ENCODE measurements around the gene CDH23.

CDH23 gene

DNA sequence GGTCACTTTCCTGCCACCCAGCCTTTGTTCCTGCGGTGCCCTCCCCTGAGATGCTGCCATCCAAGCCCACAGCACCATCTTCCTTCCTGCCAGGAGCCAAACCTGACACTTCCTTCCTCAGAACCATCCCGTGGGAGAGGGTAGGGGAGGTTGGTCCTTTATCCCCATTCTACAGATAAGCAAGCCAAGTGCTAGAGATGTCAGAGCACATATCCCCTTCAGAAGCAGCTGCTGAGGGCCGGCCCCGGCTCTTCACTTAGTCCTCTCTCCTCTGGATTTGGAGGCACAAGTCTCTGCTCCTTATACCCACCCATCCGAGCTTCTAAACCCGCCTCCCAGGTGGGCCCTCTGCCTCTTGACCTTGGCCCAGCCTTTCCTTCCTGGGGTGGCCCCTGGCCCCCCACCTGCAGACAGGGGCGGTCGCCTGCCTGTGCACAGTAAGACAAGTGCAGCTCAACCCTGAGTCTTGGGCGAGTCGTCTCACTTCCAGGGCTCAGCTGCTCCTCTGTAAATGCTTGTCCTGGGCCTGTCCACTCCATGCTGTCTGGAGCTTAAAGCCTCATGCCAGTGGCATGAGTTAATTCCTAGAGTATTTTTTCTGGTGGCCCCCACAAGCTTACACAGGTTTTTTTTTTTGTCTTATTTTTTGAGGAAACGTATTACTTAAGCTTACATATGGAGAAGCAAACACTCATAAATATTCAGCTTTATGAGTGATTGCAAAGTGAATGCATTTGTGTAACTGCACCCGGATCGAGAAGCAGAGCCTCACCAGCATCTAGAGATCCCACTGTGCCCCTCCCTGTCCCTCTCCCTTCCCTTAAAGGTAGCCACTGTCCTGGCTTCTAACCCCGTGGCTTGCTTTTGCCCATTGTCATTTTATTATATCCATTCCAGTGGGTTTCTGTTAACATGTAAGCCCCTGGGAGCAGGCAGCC is 125.1 kb downstream of the CDH23 start:
- no peak for DNase-seq

- no peak for DNase-seq
Measured at GRCh38 chr10:71522442-71523144, 125.9 kb downstream of the CDH23 start.

- DNase-seq = no peak
Measured at GRCh38 chr10:71523756-71524155, 127.0 kb downstream of the CDH23 start.

DNA sequence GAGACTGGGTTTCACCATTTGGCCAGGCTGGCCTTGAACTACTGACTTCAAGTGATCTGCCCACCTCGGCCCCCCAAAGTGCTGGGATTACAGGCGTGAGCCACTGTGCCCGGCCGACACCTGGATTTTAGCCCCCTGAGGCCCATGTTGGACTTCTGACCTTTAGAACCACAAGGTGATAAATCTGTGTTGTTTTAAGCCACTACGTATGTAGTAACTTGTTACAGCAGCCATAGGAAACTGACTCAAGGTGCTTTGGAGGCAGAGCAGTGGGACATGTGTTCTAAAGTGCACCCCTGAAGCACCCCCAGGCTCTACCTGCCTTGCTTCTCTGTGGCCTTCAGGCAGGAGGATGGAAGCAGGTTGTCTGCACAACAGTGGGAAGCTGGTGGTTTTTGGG is 128.4 kb downstream of the CDH23 start:
- DNase-seq = no peak

DNA sequence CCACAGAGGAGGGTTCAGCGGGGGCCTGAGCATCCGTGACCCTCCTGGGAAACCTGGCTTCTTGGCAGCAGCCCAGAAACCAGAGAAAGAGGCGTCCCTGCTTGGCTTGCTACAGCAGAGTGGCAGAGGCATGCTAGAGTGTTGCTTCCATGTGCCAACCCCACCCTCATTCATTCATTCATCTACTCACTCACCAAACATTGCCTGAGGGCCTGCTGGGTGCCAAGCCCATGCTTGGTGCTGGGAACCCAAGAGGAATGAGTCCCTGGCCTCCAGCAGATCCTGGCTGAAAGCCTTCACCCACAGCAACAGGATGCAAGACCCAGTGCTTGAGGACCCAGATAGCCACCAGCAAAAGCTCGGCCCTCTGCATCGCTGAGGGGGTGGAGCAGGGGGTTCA is 129.0 kb downstream of the CDH23 start:
- no peak for DNase-seq

GRCh38 chr10:71526653-71527052 is 129.9 kb downstream of the CDH23 start:
- DNase-seq = no peak

DNA sequence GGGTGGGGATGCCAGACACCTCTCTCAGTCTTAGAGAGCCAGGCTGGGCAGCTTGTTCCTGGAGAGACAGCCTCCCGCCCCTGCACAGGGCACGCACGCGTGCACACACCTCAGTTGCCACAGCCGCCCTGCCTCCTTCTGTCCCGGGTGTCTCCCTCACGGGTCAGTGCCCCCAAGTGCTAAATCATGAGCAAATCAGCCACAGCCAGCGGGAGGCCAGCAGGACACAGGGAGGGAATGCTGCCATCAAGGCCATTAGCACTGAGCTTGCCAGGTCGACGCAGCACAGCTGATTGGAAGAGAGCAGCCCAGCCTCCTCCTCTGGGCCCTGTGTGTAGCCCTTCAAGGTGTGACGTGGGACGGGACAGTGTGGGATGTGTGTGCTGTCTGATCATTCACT is 130.4 kb downstream of the CDH23 start:
- no peak for DNase-seq

- no peak for DNase-seq
Measured at GRCh38 chr10:71528371-71529206, 131.9 kb downstream of the CDH23 start.

DNA sequence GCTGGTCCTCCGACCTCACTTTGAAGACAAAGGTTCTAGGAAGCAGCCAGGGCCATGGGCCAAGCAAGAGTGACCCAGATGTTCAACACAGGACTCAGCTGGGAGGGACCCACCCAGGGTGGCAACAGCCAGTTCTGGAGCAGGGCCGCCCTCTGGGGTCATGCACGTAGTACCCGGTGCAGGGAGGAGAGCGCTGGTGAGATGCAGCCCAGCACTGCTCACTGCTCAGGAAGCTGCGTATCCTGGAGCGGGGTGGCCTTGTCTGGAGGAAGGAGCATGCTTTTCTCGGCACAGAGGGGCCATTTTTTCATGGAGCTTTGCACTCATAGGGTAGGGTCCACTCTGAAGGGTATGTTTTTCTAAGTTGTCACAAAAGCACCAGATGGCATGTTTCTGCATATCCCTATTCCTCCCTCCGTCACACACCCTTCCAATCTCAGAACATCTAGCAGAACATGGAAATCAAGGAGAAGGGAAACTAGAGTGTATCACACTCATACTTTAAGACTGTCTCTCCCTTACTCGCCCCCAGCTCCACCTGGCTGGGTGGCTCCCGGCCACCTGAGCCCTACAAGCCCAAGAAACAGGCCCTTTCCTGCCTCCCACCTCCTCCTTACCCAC is 132.6 kb downstream of the CDH23 start:
- no peak for DNase-seq

DNA sequence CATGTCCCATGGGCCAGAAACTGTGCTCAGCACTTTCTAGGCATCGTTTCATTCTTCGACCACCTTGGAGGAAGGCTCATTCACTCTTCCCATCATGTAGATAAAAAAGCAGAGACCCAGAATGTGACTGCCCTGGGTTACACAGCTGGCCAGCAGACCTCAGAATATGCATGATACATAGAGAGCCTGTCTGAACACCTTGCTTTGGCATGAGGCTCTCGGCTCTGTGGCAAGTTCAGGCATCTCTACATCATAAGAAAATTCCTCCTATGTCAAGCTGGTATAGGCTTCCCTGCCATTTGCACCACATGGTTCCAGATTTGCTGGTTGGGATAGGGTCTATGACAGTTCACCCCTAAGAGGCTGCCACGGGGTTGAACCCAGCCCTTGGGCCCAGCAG is 134.1 kb downstream of the CDH23 start:
- no peak for DNase-seq

DNA sequence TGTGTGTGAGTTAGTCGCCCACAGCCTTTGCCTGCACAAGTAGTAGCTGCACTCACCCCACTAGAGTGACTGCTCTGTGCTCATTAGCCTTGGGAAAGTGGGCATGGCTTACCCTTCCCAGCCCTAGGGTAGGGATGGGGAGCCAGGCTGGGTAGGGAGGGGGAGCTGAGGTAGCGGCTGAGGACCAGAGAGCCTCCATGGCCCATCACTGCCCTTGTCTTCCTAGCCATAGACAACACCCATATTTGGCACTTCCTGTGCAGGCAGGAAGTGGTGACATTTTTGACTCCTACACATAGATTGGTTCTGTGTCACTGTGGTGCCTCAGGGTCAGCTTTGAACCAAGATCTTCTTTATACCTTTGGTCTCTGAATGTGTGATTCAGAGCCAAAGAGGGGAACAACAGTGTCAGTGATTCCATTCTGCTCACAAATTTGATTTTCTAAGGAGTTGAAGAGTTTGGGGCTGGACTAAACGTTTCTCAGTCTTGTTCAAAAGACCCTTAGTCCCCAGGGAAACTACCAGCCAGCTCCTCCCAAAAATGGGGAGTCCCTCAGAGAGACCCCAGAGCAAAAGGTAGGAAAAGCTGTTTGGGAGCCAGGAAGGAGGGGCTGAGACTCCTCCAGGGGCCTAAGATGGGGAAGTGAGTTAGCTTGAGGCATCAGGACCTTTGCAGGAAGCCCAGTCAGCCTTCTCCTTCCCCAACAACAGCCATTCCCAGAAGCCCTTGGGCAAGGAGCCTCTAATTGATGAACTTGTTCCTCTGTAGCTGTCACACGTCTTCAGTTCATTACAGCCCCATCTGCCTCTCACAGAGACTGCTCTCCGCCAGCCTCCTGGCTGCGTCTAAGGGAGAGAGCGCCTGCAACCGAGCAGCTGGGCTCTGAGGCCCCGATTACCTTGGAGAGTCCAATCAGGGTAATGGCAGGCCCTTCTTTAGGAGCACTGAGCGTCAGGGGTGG is 135.0 kb downstream of the CDH23 start:
- DNase-seq = no peak

GRCh38 chr10:71532878-71533277 is 136.2 kb downstream of the CDH23 start:
- no peak for DNase-seq

- no peak for DNase-seq
Measured at GRCh38 chr10:71533936-71534335, 137.2 kb downstream of the CDH23 start.

DNA sequence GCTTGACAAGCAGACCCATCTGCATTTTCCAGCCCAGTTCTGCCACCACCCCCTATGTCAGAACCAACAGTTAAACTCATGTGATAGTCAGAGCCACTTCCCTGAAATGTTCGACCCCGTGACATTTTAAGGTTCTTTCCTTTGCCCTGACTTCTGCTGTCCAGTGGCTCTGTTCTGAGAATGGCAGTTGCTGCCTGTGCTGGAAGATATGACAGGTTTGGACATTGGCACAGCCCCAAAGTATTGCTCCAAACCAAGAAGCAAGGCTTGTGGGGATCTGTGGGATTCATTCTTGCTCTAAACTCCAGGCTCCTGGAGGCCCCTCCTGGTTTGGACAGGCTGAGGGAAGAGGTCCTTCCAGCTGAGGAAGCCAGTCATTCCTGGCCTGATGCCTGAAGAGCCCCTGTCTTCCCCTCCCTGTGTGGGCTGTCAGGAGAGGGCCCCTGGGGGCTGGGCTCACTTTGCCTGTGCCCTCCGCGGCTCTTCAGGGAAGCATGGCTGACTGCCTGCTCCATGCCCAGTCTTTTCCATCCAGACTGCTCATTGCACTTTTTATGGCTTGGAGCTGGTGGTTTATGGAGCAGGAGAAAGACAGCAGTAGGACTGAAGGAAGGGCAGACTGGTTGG is 138.0 kb downstream of the CDH23 start:
- DNase-seq = no peak

DNA sequence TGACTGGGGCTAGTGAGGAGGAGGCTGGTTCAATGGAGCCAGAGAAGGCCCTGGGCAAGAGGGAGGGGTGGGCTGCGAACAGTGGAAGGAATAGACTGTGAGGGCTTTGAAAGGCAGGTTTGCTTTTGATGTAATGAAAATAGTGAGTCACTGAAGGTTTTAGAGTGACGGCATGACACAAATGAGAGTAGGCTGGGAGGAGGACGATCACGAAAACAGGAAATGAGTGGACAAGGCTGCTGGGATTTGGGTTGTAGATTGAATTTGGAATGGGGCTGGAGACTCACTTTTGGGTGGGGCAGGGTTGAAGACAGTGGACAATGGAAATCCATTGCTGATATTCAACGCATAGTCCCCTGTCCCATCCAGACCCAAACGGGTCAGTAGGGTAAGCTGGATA is 139.6 kb downstream of the CDH23 start:
- DNase-seq = no peak

DNA sequence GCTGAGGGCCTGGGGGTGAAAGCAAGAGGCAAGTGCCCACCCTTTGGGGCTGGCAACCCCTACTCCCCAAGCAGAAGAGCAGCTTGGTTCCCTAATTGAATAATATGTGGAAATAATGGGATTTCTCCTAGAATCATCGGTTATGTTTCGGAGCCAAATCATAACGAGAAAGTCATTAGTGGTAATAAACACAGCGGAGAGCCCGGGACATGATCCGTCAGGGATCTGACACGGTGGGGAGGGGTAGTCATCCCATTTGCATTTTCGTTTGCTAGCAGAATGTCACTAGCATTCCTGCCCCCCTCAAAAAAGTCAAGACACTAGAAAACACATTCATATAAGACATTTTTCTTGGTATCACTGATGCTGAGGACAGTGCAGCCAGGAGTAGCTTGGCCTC is 140.4 kb downstream of the CDH23 start:
- no peak for DNase-seq

DNA sequence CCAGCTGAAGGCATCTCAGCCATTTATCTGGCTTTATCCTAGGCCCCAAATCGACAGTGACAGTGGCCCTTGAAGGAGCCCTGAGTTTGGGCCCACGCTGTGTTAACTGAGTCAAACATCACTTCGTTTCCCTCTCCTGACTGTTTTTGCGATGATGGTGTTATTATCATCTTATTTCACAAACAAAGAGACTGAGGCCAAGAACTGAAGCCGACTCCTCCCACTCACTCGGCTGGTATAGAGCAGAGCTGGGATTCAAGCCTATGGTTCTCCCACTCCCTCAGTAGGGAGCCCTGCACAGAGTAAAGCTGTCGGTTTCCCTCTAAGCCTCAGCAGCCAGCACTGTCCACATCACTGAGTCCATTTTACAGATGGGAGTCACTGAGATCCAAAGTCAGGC is 141.0 kb downstream of the CDH23 start:
- no peak for DNase-seq

DNA sequence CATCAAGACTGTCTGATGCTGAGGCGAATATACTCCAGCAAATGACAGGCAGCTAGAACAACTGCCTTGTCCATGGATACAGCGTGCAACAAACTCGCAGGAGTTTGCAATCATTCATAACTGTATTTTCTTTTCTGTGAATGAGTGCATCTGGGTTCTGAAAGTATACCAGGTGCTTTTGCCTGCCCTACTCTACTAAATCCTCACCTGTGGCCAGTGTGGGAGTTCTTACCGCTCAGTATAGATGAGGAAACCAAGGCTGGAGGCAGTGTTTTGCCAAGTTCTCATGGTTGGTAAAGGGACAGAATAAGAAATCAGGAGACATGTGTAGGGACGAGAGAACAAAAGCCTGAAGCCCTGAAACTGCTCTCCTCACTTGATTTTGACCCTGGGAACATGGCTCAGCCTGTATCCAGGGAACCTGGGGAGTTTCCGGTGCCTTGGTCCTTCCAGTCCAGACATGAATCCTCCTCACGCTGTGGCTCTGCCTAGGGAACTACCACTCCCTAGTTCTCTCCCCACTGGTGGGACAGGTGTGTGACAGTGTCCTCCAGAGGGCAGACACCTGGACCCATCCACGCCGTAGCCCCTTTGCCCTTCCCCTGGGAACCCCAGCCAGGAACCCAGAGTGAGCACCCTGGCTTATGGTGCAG is 142.0 kb downstream of the CDH23 start:
- no peak for DNase-seq

- no peak for DNase-seq
Measured at GRCh38 chr10:71539442-71540118, 142.9 kb downstream of the CDH23 start.

DNA sequence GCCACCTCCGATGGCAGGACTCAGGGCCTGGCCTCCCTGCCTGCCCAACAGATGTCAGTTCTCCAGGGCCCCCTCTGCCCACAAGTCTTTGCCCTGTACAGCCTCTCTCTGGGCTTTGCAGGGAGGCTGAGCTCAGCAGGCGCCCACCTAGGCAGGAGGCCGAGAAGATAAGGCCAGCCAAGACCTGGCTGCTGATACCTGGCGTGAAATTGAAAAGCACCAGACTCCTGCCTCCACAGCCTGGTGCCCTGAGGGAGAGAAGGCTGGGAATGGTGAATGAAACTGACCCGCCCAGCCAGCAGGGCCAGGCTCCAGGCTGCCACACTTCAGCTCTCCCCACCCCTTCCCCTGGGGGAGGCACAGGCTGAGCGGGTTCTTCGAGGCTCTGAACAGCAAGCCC is 145.8 kb downstream of the CDH23 start:
- DNase-seq = no peak

Data from CD4-positive, alpha-beta T cell treated with Interferon gamma for 1 hour (primary cell).